OCI-LY7 (cell line): ENCODE measurements around the gene HERPUD2. TPM values are rescaled to one million over a fixed set of nuclear protein-coding genes. Genes with fewer than 3 reads are reported as not detected.
A peak's percentile ranks its signal among the peaks of the same experiment; 100 is the strongest.

ENCODE experiments used
- BruUV-seq: library from RNA; stranded (reverse); fragments of 400-500 nt; replicated peaks from 2 replicates; lab custom pipeline; 2021; lab: Mats Ljungman, UMichigan
- CTCF ChIA-PET: fragments of 300-600 bp; sonication (Branson Sonifier 250); formaldehyde crosslinking; loops from one replicate; lab custom pipeline; 2022; ENCODE audit warnings: antibody characterized with exemption; ENCODE audit not compliant: unreplicated experiment; lab: Charles Lee
- POLR2A ChIA-PET: fragments of 300-600 bp; sonication (Branson Sonifier 250); formaldehyde crosslinking; loops from one replicate; lab custom pipeline; 2022; ENCODE audit warnings: antibody characterized with exemption; lab: Charles Lee
- DNase-seq: peaks from one replicate; pipeline ENCODE4 v3.0.0-alpha.2; 2015; ENCODE audit warnings: low spot score
- H2AFZ ChIP-seq: fragments of 200-600 bp; sonication (generic), shearing (Covaris generic); 2 replicates; pipeline ENCODE4 v1.6.1; 2014; ENCODE audit warnings: mild to moderate bottlenecking, antibody characterized with exemption, low read length, moderate library complexity
- H3K27ac ChIP-seq: fragments of 200-600 bp; sonication (generic); 2 replicates; pipeline ENCODE4 v1.5.1; 2014; ENCODE audit warnings: mixed run types, low read depth, mild to moderate bottlenecking, moderate library complexity, low read length, inconsistent platforms; ENCODE audit not compliant: poor library complexity, severe bottlenecking
- H3K36me3 ChIP-seq: fragments of 200-600 bp; sonication (generic); 2 replicates; pipeline ENCODE4 v1.6.1; 2014; ENCODE audit warnings: mild to moderate bottlenecking, antibody characterized with exemption, low read length, moderate library complexity, mixed read lengths; ENCODE audit not compliant: insufficient read depth
- H3K4me1 ChIP-seq: fragments of 200-600 bp; sonication (generic); 2 replicates; pipeline ENCODE4 v1.5.1; 2014; ENCODE audit warnings: mild to moderate bottlenecking, low read length; ENCODE audit not compliant: insufficient read depth, poor library complexity, severe bottlenecking
- H3K4me2 ChIP-seq: fragments of 200-600 bp; sonication (generic); 2 replicates; pipeline ENCODE4 v1.6.1; 2014; ENCODE audit warnings: mild to moderate bottlenecking, low read length
- H3K4me3 ChIP-seq: fragments of 200-600 bp; sonication (generic); 2 replicates; pipeline ENCODE4 v1.5.1; 2014; ENCODE audit warnings: mild to moderate bottlenecking, low read depth, low read length; ENCODE audit not compliant: poor library complexity, severe bottlenecking
- H3K79me2 ChIP-seq: fragments of 200-600 bp; sonication (generic); 2 replicates; pipeline ENCODE4 v1.6.1; 2016; ENCODE audit warnings: low read depth, mild to moderate bottlenecking, low read length, moderate library complexity, mixed read lengths; ENCODE audit not compliant: insufficient read depth
- H3K9me2 ChIP-seq: fragments of 200-600 bp; sonication (generic); 2 replicates; pipeline ENCODE4 v1.6.1; 2016; ENCODE audit warnings: mild to moderate bottlenecking, low read length, mixed read lengths; ENCODE audit not compliant: insufficient read depth
- H3K9me3 ChIP-seq: fragments of 200-600 bp; sonication (generic); 2 replicates; pipeline ENCODE4 v1.6.1; 2014; ENCODE audit warnings: mild to moderate bottlenecking, mixed run types, low read length, mixed read lengths
- H4K20me1 ChIP-seq: fragments of 200-600 bp; sonication (generic); 2 replicates; pipeline ENCODE4 v1.6.1; 2014; ENCODE audit warnings: mild to moderate bottlenecking, antibody characterized with exemption, low read length, moderate library complexity, mixed read lengths; ENCODE audit not compliant: insufficient read depth
- EZH2phosphoT487 ChIP-seq: fragments of 200-600 bp; sonication (generic); IDR thresholded peaks from 2 replicates; pipeline ENCODE4 v1.6.1; 2018; ENCODE audit warnings: low read depth, borderline replicate concordance, mild to moderate bottlenecking, mixed run types, antibody characterized with exemption, low read length, moderate library complexity, mixed read lengths
- intact Hi-C: fragments of 100-400 bp; cut with micrococcal nuclease; formaldehyde crosslinking; loops from one replicate; pipeline ENCODE4 v1.10.0; 2022; ENCODE audit not compliant: unreplicated experiment
- total RNA-seq, 2 experiments: library from RNA; depleted of rRNA in 1 of 2; stranded (reverse); fragments of >200 nt in 1 of 2; shearing (Covaris generic) in 1 of 2; gene quantifications; 2 replicates each; pipeline ENCODE4 v1.2.3, GENCODE V29; 2014 to 2022
- TF ChIP-seq, protein P1 (sequence below): fragments of 200-600 bp; sonication (generic); conservative IDR thresholded peaks from 2 replicates; pipeline ENCODE4 v1.5.1; 2014; ENCODE audit warnings: mild to moderate bottlenecking, antibody characterized with exemption, low read length, moderate library complexity, mixed read lengths

HERPUD2 gene
- total RNA-seq, 2 experiments from 2014 or later, result 11.9 to 20.6 TPM

DNA sequence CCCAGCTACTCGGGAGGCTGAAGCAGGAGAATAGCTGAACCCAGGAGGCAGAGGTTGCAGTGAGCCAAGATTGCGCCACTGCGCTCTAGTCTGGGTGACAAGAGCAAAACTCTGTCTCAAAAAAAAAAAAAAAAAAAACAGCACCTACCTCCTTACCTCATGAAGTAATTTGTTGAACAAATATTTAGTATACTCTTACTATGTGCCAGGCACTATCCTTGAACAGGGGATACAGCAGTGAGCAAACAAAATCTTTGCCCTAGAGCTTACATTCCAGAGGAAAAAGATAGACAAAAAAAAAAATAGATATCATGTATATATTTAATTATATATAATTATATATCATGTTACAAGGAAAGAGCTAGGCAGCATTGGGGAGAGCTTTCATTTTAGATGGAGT lies 36.4 kb upstream of the HERPUD2 start:
- CTCF ChIA-PET, result interaction anchor here (0.9 kb wide), 1 partner anchor 22 kb away, joined by 5 read pairs; no protein-coding TSS in a partner anchor

DNA sequence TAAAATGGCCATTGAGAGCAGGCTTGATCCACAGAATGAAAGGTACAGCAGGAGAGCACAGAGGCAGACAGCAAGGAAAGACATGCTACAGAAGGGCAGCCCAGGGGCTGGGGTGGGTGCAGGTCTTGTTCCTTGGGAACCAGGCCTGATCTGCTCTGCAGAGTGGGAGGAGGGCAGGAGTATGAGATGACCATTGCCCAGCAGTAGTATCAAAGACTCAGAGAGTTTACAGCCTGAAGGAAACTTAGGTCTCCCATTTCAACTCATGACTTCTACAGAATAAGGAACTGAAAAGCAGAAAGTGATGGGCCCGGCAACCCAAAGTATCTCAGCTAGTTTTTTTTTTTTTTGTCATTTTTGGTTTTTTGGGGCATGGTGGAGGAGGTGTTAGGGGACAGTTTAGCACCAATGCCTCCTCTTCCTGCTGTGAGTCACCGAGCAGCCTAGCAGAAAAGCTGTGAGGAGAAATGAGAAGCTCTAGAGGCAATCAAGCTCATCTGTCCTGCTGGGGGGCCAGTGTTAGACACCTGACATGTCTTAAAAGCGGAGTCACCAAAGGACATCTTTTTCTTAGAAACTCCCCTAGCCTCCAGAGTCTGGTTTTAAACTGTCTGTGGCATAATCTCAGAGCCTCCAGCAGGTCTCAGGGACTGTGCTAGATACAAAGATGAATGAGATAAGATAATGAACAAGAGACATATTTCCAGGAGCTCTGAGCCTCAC lies 34.3 kb upstream of the HERPUD2 start:
- no peaks in the 10 kb centered on the region for H3K9me2 ChIP-seq
- peak; percentile 94 for DNase-seq
- POLR2A ChIA-PET, result interaction anchor here (0.6 to 11.4 kb wide), 13 partner anchors 9 to 573 kb away, joined by 3 to 196 read pairs (median 5); partner anchors contain the start of genes HERPUD2 and SEPTIN7
- H3K36me3 ChIP-seq, result no peaks in the 10 kb centered on the region
- TF ChIP-seq EZH2phosphoT487, result no peak
- TF ChIP-seq, protein P1, sequence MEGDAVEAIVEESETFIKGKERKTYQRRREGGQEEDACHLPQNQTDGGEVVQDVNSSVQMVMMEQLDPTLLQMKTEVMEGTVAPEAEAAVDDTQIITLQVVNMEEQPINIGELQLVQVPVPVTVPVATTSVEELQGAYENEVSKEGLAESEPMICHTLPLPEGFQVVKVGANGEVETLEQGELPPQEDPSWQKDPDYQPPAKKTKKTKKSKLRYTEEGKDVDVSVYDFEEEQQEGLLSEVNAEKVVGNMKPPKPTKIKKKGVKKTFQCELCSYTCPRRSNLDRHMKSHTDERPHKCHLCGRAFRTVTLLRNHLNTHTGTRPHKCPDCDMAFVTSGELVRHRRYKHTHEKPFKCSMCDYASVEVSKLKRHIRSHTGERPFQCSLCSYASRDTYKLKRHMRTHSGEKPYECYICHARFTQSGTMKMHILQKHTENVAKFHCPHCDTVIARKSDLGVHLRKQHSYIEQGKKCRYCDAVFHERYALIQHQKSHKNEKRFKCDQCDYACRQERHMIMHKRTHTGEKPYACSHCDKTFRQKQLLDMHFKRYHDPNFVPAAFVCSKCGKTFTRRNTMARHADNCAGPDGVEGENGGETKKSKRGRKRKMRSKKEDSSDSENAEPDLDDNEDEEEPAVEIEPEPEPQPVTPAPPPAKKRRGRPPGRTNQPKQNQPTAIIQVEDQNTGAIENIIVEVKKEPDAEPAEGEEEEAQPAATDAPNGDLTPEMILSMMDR, result no peak
- peak overlapping the region; percentile 94 for H3K4me2 ChIP-seq
- CTCF ChIA-PET, result interaction anchor here (0.8 to 1.3 kb wide), 4 partner anchors 19 to 73 kb away, joined by 3 to 7 read pairs (median 4); no protein-coding TSS in a partner anchor
- peak overlapping the region; percentile 65 for H3K4me3 ChIP-seq
- BruUV-seq, result TSS peak; percentile 93
- no peaks in the 10 kb centered on the region for H3K9me3 ChIP-seq
- peak overlapping the region; percentile 100 for H3K27ac ChIP-seq
- H2AFZ ChIP-seq, result peak overlapping the region; percentile 35; the same call in 1 of the 2 replicates
- intact Hi-C loops, result loop anchor here (2.0 to 10.0 kb wide), 2 partner anchors 20 to 426 kb away; partner anchors contain the start of gene EEPD1
- H4K20me1 ChIP-seq, result no peaks in the 10 kb centered on the region
- H3K79me2 ChIP-seq, result peaks cover 4% of the 10 kb centered on the region; the same call in 1 of the 2 replicates
- peaks cover 97% of the 10 kb centered on the region for H3K4me1 ChIP-seq

More for the DNA sequence above, 36.4 kb upstream of the HERPUD2 start:
- Histone ChIP-seq H4K20me1 (no peaks in the 10 kb centered on the region), H2AFZ (no peak overlapping the region; the same call in 1 of the 2 replicates), H3K4me2 (peak overlapping the region; percentile 94), H3K9me3 (no peaks in the 10 kb centered on the region), H3K4me1 (peaks cover 90% of the 10 kb centered on the region), H3K36me3 (no peaks in the 10 kb centered on the region), H3K27ac (peak overlapping the region; percentile 100), H3K4me3 (peak overlapping the region; percentile 65), H3K9me2 (no peaks in the 10 kb centered on the region), H3K79me2 (peaks cover 4% of the 10 kb centered on the region; the same call in 1 of the 2 replicates)
- BruUV-seq, result no TSS peak
- POLR2A ChIA-PET, result interaction anchor here (0.7 to 11.4 kb wide), 6 partner anchors 13 to 71 kb away, joined by 4 to 196 read pairs (median 78); partner anchors contain the start of genes HERPUD2 and SEPTIN7
- DNase-seq, result no peak
- intact Hi-C loops, result loop anchor here (5.0 kb wide), 1 partner anchor 461 kb away; no protein-coding TSS in a partner anchor
- TF ChIP-seq EZH2phosphoT487, result no peak
- TF ChIP-seq, protein P1, result no peak
